ENCODE results near the gene TRA2A.

DNA sequence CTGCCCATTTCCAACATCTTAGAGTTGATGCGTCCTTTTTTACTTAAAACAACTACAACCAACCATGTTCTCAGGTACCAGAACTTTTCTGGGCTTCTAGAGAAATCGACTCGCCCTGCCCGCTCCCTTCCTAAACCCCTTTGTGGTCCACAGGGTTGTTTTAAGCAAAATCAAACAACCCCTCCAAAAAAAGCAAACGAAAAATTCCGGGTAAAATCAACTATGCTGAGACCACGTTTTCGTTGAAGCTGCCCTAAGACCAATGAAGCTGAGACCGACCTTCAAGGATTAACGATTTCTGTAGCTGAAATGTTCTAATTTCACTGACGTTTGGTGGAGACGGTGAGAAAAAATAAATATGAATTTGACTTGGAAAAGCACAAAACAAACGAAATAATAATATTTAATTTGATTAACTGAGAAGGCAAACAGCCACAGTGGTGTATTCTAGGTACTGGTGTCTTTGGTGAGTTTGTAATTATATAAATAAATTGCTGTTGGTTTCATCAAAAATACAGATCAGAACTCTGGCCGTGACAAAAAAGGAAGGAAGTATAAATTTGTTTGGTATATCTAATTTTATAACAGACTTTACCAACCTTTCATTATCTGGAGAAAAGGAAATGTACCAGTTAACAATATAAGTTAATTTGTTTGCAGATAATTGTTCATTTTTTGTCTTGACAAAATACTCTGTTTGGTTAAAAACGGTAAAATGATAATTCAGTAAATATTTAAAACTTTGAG lies 56.8 kb downstream of the TRA2A start:
- TF ChIP-seq GATA3 (IDR thresholded peaks at IDR 0.05; ENCODE audit: low read depth, low read length) (no peak), GATA2 (IDR thresholded peaks at IDR 0.05; ENCODE audit: low read depth, low read length) (no peak)

All from SH-SY5Y (cell line).